B cell (primary cell): Measurements from ENCODE around the gene XRCC1.

Experiments
- EZH2 ChIP-seq: IDR thresholded peaks from 2 replicates; pipeline ENCODE4 v1.6.1; 2012; ENCODE audit warnings: borderline replicate concordance, low read depth, mild to moderate bottlenecking, moderate library complexity, low read length; ENCODE audit not compliant: insufficient read depth, poor library complexity, severe bottlenecking
- TF ChIP-seq, protein P1 (sequence below): fragments of 200-600 bp; IDR thresholded peaks from one replicate; pipeline ENCODE4 v1.8.0; 2022; ENCODE audit warnings: antibody characterized with exemption, mild to moderate bottlenecking

- TF ChIP-seq, protein P1, sequence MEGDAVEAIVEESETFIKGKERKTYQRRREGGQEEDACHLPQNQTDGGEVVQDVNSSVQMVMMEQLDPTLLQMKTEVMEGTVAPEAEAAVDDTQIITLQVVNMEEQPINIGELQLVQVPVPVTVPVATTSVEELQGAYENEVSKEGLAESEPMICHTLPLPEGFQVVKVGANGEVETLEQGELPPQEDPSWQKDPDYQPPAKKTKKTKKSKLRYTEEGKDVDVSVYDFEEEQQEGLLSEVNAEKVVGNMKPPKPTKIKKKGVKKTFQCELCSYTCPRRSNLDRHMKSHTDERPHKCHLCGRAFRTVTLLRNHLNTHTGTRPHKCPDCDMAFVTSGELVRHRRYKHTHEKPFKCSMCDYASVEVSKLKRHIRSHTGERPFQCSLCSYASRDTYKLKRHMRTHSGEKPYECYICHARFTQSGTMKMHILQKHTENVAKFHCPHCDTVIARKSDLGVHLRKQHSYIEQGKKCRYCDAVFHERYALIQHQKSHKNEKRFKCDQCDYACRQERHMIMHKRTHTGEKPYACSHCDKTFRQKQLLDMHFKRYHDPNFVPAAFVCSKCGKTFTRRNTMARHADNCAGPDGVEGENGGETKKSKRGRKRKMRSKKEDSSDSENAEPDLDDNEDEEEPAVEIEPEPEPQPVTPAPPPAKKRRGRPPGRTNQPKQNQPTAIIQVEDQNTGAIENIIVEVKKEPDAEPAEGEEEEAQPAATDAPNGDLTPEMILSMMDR = no peak
- no peak for TF ChIP-seq EZH2
Measured at GRCh38 chr19:43518051-43518450, 57.3 kb downstream of the XRCC1 start.
